PC-9 (cell line): ENCODE data around the gene HELZ.

Experiments
- EZH2 ChIP-seq: fragments of 200-600 bp; sonication (generic); IDR thresholded peaks from 2 replicates; pipeline ENCODE4 v1.8.0; 2017; ENCODE audit warnings: antibody characterized with exemption, low read depth
- TF ChIP-seq, protein P1 (sequence below): fragments of 200-600 bp; sonication (generic); conservative IDR thresholded peaks from 2 replicates; pipeline ENCODE4 v1.6.1; 2017; ENCODE audit warnings: mixed run types, antibody characterized with exemption, mild to moderate bottlenecking, moderate library complexity

DNA sequence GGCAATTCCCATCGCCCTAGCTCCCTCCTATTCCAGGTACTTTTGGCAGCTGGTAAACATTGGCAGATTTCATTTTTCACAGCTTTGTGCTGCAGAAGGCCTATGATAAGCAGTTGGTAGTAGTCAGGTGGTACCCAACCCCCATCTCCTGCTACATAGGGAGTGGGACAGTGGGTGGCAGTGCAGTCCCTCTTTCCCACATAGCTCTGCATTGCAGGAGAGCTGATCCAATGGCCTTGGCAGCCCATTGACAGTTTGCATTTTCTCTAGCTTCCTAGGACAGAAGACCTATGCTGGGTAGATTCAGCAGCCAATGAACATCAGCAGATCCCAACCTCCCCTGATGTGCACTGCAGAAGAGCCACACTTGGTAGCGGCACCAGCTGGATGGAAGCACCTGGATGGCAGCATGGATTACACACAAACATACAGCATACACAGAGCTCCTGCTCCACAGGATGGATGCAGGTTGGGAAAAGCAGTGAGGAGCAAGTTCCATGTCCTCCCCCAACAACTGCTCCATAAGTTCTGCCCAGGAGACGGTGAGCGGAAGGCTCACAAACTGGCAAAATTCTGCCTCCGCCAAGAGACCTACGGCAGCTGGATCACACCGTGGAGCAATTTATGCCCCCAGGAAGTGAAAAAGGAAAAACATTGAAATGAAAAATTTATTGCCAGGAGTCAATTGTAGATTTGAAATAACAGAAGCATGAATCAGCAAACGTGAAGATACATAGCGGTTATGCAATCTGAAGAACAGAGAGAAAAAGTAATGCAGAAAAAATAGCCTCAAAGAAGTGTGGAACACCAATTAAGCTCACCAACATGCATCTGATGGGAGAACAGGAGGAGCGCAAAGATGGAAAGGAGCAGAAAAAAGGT lies 105.0 kb downstream of the HELZ start:
- TF ChIP-seq, protein P1, sequence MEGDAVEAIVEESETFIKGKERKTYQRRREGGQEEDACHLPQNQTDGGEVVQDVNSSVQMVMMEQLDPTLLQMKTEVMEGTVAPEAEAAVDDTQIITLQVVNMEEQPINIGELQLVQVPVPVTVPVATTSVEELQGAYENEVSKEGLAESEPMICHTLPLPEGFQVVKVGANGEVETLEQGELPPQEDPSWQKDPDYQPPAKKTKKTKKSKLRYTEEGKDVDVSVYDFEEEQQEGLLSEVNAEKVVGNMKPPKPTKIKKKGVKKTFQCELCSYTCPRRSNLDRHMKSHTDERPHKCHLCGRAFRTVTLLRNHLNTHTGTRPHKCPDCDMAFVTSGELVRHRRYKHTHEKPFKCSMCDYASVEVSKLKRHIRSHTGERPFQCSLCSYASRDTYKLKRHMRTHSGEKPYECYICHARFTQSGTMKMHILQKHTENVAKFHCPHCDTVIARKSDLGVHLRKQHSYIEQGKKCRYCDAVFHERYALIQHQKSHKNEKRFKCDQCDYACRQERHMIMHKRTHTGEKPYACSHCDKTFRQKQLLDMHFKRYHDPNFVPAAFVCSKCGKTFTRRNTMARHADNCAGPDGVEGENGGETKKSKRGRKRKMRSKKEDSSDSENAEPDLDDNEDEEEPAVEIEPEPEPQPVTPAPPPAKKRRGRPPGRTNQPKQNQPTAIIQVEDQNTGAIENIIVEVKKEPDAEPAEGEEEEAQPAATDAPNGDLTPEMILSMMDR: no peak
- TF ChIP-seq EZH2: no peak
